Measurements from ENCODE around the gene KCNK13. TPM values are rescaled to one million over a fixed set of nuclear protein-coding genes. Genes with fewer than 3 reads are reported as not detected.

KCNK13 gene
- total and polyA plus RNA-seq, 2 of the 13 experiments (the other 11 are each of a cell fraction or from before 2014, with no cell fraction given), result 0.08 to 0.29 TPM

- Histone ChIP-seq H2AFZ (ENCODE audit: low read length) (peak overlapping the region; percentile 46), H3K79me2 (ENCODE audit: insufficient read depth, low read length) (no peaks in the 10 kb centered on the region), H3K4me3 (replicated peaks in 1 of 3; ENCODE audit: insufficient read depth in 1 of 3, low read depth in 2 of 3, low read length in 3 of 3) (peak overlapping the region; percentile 51 to 72 (median 60)), H3K4me1 (ENCODE audit: insufficient read depth, low read length) (peaks cover 24% of the 10 kb centered on the region), H3K27ac (ENCODE audit: extremely low read length, insufficient read depth, low read length) (no peak overlapping the region), H3K36me3 (replicated peaks in 1 of 2; ENCODE audit: control insufficient read depth in 1 of 2, insufficient read depth in 2 of 2, low read length in 2 of 2) (no peaks in the 10 kb centered on the region), H4K20me1 (ENCODE audit: insufficient read depth, low read length) (no peaks in the 10 kb centered on the region), H3K9ac (ENCODE audit: insufficient read depth, low read depth, low read length) (no peak overlapping the region), H3K9me3 (ENCODE audit: low read length) (no peaks in the 10 kb centered on the region), H3K27me3 (ENCODE audit: control insufficient read depth in 1 of 2, insufficient read depth in 2 of 2, low read length in 2 of 2) (peaks cover 3 to 37% of the 10 kb centered on the region in 2 experiments), H3K4me2 (ENCODE audit: low read depth, low read length) (peak overlapping the region; percentile 74)
- POLR2A ChIA-PET, result no interaction called here
- in situ Hi-C loops (cut with HindIII; ENCODE audit: extremely low pct_ligation_motif_present, low pct_unique_long_range_greater_than_20kb), result loop anchor here (5.0 kb wide), 1 partner anchor 88 kb away; no protein-coding TSS in a partner anchor
- peak; percentile 34 for DNase-seq (ENCODE audit: low spot score)
- no TSS peak for BruUV-seq (replicated peaks)
- 0% methylated on average over 1 of the region's 80 CpGs for WGBS (ENCODE audit: low lambda C conversion rate)
- peak; percentile 84 for ATAC-seq
- intact Hi-C loops (cut with micrococcal nuclease; ENCODE audit: unreplicated experiment), result loop anchor here (1.0 kb wide), 1 partner anchor 87 kb away; no protein-coding TSS in a partner anchor
- no peak for FAIRE-seq
- CTCF ChIA-PET (ENCODE audit: low intra/inter-chr PET ratio, low total read pairs), result interaction anchor here (2.1 kb wide), 1 partner anchor 87 kb away, joined by 10 read pairs; no protein-coding TSS in a partner anchor
- no peak for TF ChIP-seq TSC22D2 (CRISPR knock-in tag; IDR thresholded peaks at IDR 0.05; ENCODE audit: borderline replicate concordance)
- TF ChIP-seq ZNF143 (CRISPR knock-in tag; IDR thresholded peaks at IDR 0.05), result no peak
- TF ChIP-seq, protein P1, sequence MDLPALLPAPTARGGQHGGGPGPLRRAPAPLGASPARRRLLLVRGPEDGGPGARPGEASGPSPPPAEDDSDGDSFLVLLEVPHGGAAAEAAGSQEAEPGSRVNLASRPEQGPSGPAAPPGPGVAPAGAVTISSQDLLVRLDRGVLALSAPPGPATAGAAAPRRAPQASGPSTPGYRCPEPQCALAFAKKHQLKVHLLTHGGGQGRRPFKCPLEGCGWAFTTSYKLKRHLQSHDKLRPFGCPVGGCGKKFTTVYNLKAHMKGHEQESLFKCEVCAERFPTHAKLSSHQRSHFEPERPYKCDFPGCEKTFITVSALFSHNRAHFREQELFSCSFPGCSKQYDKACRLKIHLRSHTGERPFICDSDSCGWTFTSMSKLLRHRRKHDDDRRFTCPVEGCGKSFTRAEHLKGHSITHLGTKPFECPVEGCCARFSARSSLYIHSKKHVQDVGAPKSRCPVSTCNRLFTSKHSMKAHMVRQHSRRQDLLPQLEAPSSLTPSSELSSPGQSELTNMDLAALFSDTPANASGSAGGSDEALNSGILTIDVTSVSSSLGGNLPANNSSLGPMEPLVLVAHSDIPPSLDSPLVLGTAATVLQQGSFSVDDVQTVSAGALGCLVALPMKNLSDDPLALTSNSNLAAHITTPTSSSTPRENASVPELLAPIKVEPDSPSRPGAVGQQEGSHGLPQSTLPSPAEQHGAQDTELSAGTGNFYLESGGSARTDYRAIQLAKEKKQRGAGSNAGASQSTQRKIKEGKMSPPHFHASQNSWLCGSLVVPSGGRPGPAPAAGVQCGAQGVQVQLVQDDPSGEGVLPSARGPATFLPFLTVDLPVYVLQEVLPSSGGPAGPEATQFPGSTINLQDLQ (CRISPR knock-in tag; IDR thresholded peaks at IDR 0.05), result no peak
- no peak for TF ChIP-seq ZKSCAN1 (IDR thresholded peaks at IDR 0.05; ENCODE audit: low read length)
- TF ChIP-seq, protein P2, sequence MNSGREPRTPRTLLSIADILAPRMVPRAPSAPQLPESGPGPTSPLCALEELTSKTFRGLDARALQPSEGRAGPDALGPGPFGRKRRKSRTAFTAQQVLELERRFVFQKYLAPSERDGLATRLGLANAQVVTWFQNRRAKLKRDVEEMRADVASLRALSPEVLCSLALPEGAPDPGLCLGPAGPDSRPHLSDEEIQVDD (CRISPR knock-in tag; IDR thresholded peaks at IDR 0.05; ENCODE audit: borderline replicate concordance), result no peak
- TF ChIP-seq PATZ1 (CRISPR knock-in tag; IDR thresholded peaks at IDR 0.05), result peak; percentile 38
- TF ChIP-seq ZNF766 (CRISPR knock-in tag; IDR thresholded peaks at IDR 0.05; ENCODE audit: borderline replicate concordance), result no peak
- TF ChIP-seq, protein P3, sequence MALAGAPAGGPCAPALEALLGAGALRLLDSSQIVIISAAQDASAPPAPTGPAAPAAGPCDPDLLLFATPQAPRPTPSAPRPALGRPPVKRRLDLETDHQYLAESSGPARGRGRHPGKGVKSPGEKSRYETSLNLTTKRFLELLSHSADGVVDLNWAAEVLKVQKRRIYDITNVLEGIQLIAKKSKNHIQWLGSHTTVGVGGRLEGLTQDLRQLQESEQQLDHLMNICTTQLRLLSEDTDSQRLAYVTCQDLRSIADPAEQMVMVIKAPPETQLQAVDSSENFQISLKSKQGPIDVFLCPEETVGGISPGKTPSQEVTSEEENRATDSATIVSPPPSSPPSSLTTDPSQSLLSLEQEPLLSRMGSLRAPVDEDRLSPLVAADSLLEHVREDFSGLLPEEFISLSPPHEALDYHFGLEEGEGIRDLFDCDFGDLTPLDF (CRISPR knock-in tag; IDR thresholded peaks at IDR 0.05), result 0 out of 2 replicates have a peak, but pooled peaks have one; percentile 41
- no peak for TF ChIP-seq ZNF552 (CRISPR knock-in tag; IDR thresholded peaks at IDR 0.05; ENCODE audit: borderline replicate concordance)
- TF ChIP-seq, protein P4, sequence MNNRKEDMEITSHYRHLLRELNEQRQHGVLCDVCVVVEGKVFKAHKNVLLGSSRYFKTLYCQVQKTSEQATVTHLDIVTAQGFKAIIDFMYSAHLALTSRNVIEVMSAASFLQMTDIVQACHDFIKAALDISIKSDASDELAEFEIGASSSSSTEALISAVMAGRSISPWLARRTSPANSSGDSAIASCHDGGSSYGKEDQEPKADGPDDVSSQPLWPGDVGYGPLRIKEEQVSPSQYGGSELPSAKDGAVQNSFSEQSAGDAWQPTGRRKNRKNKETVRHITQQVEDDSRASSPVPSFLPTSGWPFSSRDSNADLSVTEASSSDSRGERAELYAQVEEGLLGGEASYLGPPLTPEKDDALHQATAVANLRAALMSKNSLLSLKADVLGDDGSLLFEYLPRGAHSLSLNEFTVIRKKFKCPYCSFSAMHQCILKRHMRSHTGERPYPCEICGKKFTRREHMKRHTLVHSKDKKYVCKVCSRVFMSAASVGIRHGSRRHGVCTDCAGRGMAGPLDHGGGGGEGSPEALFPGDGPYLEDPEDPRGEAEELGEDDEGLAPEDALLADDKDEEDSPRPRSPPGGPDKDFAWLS (CRISPR knock-in tag; IDR thresholded peaks at IDR 0.05; ENCODE audit: borderline replicate concordance), result no peak
- TF ChIP-seq, protein P5, sequence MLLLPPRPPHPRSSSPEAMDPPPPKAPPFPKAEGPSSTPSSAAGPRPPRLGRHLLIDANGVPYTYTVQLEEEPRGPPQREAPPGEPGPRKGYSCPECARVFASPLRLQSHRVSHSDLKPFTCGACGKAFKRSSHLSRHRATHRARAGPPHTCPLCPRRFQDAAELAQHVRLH (CRISPR knock-in tag; IDR thresholded peaks at IDR 0.05; ENCODE audit: borderline replicate concordance, low read depth), result no peak
- no peak for TF ChIP-seq ZNF598 (CRISPR knock-in tag; IDR thresholded peaks at IDR 0.05; ENCODE audit: borderline replicate concordance)
- TF ChIP-seq ZBTB21 (CRISPR knock-in tag; IDR thresholded peaks at IDR 0.05), result no peak
- TF ChIP-seq HOXA3 (CRISPR knock-in tag; IDR thresholded peaks at IDR 0.05), result peak; percentile 23; the same call in 1 of the 2 replicates
- TF ChIP-seq ZNF777 (CRISPR knock-in tag; IDR thresholded peaks at IDR 0.05), result peak; percentile 95
These were observed 1.4 kb upstream of the KCNK13 start for GRCh38 chr14:90060312-90060964.

Data from HepG2 (cell line).